SW480 (cell line): ENCODE data around the gene SCYL1.

Experiments
- DNase-seq: peaks from one replicate; pipeline ENCODE4 v3.0.0-alpha.2; 2016; ENCODE audit warnings: low spot score

Gene SCYL1

DNA sequence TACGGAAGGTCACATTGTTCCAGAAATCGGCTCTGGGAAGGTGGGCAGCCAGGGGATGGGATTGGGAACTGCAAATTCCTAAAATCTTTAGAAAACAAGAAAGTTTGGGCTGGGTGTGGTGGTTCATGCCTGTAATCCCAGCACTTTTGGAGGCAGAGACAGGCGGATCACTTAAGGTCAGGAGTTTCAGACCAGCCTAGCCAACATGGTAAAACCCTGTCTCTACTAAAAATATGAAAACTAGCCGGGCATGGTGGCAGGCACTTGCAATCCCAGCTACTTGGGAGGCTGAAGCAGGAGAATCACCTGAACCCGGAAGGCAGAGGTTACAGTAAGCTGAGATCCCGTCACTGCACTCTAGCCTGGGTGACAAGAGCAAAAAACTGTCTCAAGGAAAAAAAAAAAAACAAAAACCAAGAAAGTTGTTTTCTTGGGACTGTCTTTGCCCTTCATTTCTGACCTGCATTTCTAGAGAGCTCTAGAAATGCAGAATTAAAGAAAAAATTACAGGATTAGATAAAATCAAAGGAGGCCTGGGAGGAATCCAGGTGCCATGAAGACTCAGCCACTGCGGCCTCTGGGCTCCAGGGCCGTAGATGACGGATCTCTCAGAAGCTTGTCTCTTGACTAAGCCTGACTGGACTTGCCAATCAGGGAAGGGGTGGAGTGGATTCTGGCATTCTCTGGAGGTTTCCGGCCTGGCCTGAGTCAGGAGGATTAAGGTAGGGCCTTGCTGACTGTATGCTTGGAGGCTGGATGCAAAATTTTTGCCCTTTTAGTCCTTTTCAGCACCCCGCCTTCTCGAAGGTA lies 31.3 kb upstream of the SCYL1 start:
- DNase-seq = peak; percentile 89

GRCh38 chr11:65496304-65497140 lies 28.4 kb upstream of the SCYL1 start:
- peak; percentile 40 for DNase-seq

GRCh38 chr11:65497141-65498041 lies 27.5 kb upstream of the SCYL1 start:
- peak; percentile 97 for DNase-seq

GRCh38 chr11:65498042-65498726 lies 26.7 kb upstream of the SCYL1 start:
- DNase-seq = peak; percentile 64

GRCh38 chr11:65498727-65498976 lies 26.2 kb upstream of the SCYL1 start:
- no peak for DNase-seq

- DNase-seq = peak; percentile 95
Observed at GRCh38 chr11:65498977-65499712, 25.7 kb upstream of the SCYL1 start, which contains the start of gene MALAT1. Gene MALAT1, plus strand, starts transcription at chr11:65499045.

DNA sequence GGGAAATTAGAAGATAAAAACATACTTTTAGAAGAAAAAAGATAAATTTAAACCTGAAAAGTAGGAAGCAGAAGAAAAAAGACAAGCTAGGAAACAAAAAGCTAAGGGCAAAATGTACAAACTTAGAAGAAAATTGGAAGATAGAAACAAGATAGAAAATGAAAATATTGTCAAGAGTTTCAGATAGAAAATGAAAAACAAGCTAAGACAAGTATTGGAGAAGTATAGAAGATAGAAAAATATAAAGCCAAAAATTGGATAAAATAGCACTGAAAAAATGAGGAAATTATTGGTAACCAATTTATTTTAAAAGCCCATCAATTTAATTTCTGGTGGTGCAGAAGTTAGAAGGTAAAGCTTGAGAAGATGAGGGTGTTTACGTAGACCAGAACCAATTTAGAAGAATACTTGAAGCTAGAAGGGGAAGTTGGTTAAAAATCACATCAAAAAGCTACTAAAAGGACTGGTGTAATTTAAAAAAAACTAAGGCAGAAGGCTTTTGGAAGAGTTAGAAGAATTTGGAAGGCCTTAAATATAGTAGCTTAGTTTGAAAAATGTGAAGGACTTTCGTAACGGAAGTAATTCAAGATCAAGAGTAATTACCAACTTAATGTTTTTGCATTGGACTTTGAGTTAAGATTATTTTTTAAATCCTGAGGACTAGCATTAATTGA lies 25.0 kb upstream of the SCYL1 start:
- DNase-seq = peak; percentile 50

DNA sequence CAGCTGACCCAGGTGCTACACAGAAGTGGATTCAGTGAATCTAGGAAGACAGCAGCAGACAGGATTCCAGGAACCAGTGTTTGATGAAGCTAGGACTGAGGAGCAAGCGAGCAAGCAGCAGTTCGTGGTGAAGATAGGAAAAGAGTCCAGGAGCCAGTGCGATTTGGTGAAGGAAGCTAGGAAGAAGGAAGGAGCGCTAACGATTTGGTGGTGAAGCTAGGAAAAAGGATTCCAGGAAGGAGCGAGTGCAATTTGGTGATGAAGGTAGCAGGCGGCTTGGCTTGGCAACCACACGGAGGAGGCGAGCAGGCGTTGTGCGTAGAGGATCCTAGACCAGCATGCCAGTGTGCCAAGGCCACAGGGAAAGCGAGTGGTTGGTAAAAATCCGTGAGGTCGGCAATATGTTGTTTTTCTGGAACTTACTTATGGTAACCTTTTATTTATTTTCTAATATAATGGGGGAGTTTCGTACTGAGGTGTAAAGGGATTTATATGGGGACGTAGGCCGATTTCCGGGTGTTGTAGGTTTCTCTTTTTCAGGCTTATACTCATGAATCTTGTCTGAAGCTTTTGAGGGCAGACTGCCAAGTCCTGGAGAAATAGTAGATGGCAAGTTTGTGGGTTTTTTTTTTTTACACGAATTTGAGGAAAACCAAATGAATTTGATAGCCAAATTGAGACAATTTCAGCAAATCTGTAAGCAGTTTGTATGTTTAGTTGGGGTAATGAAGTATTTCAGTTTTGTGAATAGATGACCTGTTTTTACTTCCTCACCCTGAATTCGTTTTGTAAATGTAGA lies 24.3 kb upstream of the SCYL1 start:
- DNase-seq = peak; percentile 73

GRCh38 chr11:65501186-65501471 lies 23.8 kb upstream of the SCYL1 start:
- DNase-seq = peak; percentile 51

DNA sequence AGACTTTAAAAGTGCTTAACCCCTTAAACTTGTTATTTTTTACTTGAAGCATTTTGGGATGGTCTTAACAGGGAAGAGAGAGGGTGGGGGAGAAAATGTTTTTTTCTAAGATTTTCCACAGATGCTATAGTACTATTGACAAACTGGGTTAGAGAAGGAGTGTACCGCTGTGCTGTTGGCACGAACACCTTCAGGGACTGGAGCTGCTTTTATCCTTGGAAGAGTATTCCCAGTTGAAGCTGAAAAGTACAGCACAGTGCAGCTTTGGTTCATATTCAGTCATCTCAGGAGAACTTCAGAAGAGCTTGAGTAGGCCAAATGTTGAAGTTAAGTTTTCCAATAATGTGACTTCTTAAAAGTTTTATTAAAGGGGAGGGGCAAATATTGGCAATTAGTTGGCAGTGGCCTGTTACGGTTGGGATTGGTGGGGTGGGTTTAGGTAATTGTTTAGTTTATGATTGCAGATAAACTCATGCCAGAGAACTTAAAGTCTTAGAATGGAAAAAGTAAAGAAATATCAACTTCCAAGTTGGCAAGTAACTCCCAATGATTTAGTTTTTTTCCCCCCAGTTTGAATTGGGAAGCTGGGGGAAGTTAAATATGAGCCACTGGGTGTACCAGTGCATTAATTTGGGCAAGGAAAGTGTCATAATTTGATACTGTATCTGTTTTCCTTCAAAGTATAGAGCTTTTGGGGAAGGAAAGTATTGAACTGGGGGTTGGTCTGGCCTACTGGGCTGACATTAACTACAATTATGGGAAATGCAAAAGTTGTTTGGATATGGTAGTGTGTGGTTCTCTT lies 23.2 kb upstream of the SCYL1 start:
- DNase-seq = peak; percentile 59

GRCh38 chr11:65502274-65502554 lies 22.7 kb upstream of the SCYL1 start:
- no peak for DNase-seq

- peak; percentile 62 for DNase-seq
Observed at GRCh38 chr11:65502555-65503367, 22.1 kb upstream of the SCYL1 start.

DNA sequence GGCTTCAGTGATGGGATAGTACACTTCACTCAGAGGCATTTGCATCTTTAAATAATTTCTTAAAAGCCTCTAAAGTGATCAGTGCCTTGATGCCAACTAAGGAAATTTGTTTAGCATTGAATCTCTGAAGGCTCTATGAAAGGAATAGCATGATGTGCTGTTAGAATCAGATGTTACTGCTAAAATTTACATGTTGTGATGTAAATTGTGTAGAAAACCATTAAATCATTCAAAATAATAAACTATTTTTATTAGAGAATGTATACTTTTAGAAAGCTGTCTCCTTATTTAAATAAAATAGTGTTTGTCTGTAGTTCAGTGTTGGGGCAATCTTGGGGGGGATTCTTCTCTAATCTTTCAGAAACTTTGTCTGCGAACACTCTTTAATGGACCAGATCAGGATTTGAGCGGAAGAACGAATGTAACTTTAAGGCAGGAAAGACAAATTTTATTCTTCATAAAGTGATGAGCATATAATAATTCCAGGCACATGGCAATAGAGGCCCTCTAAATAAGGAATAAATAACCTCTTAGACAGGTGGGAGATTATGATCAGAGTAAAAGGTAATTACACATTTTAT lies 21.4 kb upstream of the SCYL1 start:
- no peak for DNase-seq

GRCh38 chr11:65503949-65504673 lies 20.8 kb upstream of the SCYL1 start:
- DNase-seq = peak; percentile 53

- DNase-seq = peak; percentile 39
Observed at GRCh38 chr11:65504674-65505465, 20.0 kb upstream of the SCYL1 start.
